Thoracic aorta endothelial cell (primary cell): ENCODE measurements around the gene ZBTB47. TPM values are rescaled to one million over a fixed set of nuclear protein-coding genes. Genes with fewer than 3 reads are reported as not detected.

Experiments used
- total RNA-seq: library from RNA; depleted of rRNA; stranded (reverse); fragments of >200 nt; gene quantifications from 2 replicates; pipeline ENCODE4 v1.2.3, GENCODE V29; 2012

ZBTB47 gene
- 10.0 and 11.6 TPM in 2 replicates for total RNA-seq

DNA sequence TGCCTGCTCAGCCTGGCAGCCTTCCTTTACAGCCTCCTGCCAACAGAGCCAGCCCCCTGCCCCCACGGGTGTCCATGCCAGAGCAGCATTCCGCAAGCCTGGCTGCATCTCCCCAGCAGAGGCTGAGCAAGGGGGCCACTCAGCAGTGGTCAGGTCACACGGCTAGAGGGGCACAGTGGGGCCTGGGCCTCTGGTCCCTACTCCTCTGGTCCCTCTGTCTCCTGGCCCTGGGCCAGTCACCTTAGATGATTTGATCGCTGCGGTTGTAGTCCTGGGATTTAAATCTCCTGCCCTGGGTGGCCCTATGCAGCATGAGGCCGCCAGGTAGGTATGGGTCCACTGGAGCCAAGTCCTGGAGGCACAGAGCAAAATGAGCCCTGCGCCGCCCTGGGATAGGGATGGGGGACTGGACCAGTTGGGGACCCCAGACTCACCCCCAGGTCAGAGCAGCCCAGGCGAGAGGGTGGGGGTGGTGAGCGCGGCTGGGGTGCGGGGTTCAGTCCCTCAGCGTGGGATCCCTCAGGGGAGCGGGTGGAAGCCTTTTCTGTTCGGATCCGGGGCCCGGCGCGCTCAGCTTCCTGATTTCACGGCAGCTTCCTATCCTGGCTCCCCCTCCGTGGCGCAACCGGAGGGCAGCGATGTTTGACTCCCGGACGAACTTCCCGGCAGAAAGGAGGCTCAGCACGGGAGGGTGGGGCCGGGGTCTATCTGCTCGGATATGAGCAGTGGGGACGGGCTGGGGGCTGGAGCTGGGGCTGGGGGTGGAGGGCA, at the start of gene ZBTB47:
Gene ZBTB47 (plus strand): TSS at position 138 of the 771 bp plus-strand sequence. CDS start 4,659 bp downstream, outside the sequence.

DNA sequence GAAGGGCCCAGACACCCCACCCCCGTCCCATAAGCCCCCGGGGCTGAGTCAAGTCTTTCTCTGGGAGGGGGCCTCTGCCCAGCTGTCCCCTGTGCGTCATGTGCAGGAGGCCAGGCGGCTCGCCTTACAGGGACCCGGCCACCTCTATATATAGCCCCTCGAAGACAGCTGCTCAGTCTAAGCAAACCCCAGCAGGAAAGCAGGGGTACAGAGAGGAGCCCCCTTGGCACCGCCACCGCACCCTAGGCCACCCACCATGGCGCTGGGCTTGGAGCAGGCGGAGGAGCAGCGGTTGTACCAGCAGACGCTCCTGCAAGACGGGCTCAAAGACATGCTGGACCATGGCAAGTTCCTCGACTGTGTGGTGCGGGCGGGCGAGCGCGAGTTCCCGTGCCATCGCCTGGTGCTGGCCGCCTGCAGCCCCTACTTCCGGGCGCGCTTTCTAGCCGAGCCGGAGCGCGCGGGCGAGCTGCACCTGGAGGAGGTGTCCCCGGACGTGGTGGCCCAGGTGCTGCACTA, 31.9 kb downstream of the ZBTB47 start, which contains the start of gene KLHL40:
Gene KLHL40 (plus strand): TSS at position 175 of the 519 bp plus-strand sequence. CDS start 82 bp downstream, at position 257.

DNA sequence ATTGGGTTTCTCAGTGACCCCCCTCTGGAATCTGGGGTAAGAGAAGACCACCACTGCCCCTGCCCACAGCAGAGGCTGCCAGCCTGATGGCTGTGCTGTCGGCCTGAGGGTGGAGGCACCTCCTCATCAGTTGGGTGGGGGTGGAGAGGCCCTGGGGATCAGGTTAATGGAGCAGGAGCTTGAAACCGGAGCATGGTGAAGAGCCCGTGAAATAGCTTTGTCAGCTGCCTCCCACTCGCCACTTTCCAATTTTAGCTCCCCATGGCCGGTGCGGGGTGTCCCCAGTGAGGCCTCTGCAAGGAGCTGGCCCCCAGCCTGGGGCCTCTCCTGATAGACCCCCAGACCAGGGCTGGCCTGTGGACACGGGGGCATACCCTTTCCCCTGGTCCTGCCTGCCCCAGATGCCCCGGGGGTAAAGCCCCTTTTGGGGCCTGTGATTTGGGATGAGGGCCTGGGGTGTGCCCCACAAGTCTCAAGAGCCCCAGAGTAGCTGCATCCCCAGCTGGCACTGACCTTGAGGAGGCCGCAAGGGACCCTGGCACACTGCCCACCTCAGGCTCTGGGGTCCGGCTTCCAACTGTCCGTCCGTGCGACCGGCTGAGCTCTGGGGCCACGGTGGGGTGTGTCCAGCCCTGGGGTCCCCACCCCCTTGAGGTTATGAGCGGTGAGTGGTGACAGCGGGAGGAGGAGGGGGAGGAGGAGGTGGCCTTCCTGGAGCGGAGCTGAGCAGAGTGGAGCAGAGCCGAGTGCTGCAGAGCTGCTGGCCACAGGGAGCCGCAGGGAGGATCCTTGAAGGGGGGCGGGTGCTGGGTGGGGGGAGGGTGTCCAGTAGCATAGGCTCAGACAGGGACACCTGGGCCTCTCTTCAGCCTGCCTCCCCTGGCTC, 48.8 kb downstream of the ZBTB47 start, which contains the start of gene HHATL:
Gene HHATL (minus strand): TSS at position 733 of the 886 bp plus-strand sequence. CDS start 1,972 bp downstream, outside the sequence.

Other genes starting within 250 kb of the ZBTB47 start
- not detected in 2 replicates for gene LYZL4, start 243.1 kb upstream of the ZBTB47 start, total RNA-seq
- gene VIPR1, start 151.1 kb upstream of the ZBTB47 start, total RNA-seq = 0.14 and 3.2 TPM in 2 replicates
- 83.0 and 100 TPM in 2 replicates for gene SEC22C, start 71.7 kb upstream of the ZBTB47 start, total RNA-seq
- 31.9 and 36.4 TPM in 2 replicates for gene SS18L2, start 62.8 kb upstream of the ZBTB47 start, total RNA-seq
- 154 and 162 TPM in 2 replicates for gene NKTR, start 53.0 kb upstream of the ZBTB47 start, total RNA-seq
- under 0.01 TPM in 1 of 2 replicates, not detected in the other for gene KLHL40, start 31.8 kb downstream of the ZBTB47 start, total RNA-seq
- not detected in 2 replicates for gene HHATL, start 49.1 kb downstream of the ZBTB47 start, total RNA-seq
- 0.07 and 0.40 TPM in 2 replicates for gene CCDC13, start 119.6 kb downstream of the ZBTB47 start, total RNA-seq
- 205 and 212 TPM in 2 replicates for gene HIGD1A, start 150.8 kb downstream of the ZBTB47 start, total RNA-seq
- gene ACKR2, start 155.7 kb downstream of the ZBTB47 start, total RNA-seq = 0.07 TPM in 1 of 2 replicates, not detected in the other
- not detected in 2 replicates for gene CYP8B1, start 222.2 kb downstream of the ZBTB47 start, total RNA-seq